GM21529 (cell line): ENCODE results near the gene HID1.
A peak's percentile ranks its signal among the peaks of the same experiment; 100 is the strongest.
"Not testable (repeated sequence)": the region's sequence is repeated elsewhere in the genome, so short reads cannot be mapped to it uniquely, and the experiment has no call there.

Source experiments
- ATAC-seq: cut with Tn5 transposase; IDR thresholded peaks from one replicate; pipeline ENCODE4 v1.9.1; 2021; ENCODE audit not compliant: unreplicated experiment

HID1 gene

GRCh38 chr17:74972107-74972972 is at the start of gene HID1:
HID1 (minus strand) TSS chr17:74972759; CDS start chr17:74972656, 103 bp downstream.
- ATAC-seq: no peak

- no peak for ATAC-seq
Observed at GRCh38 chr17:75020331-75021110, 48.0 kb upstream of the HID1 start.

GRCh38 chr17:75019710-75020109 is 47.2 kb upstream of the HID1 start:
- ATAC-seq: no peak

- no peak for ATAC-seq
Observed at GRCh38 chr17:75019146-75019545, 46.6 kb upstream of the HID1 start.

- no peak for ATAC-seq
Observed at GRCh38 chr17:75013092-75013559, 40.6 kb upstream of the HID1 start.

GRCh38 chr17:75012346-75013091 is 40.0 kb upstream of the HID1 start, which contains the start of gene MRPL58:
MRPL58 (plus strand) TSS chr17:75012670; CDS start chr17:75012687, 17 bp downstream.
- peak; percentile 82 for ATAC-seq

- no peak for ATAC-seq
Observed at GRCh38 chr17:75012096-75012345, 39.5 kb upstream of the HID1 start.

GRCh38 chr17:75011401-75012095 is 39.0 kb upstream of the HID1 start:
- no peak for ATAC-seq

GRCh38 chr17:75010683-75011400 is 38.3 kb upstream of the HID1 start:
- ATAC-seq: no peak

- ATAC-seq: no peak
Observed at GRCh38 chr17:75009139-75009724, 36.7 kb upstream of the HID1 start.

- no peak for ATAC-seq
Observed at GRCh38 chr17:75008373-75008772, 35.8 kb upstream of the HID1 start.

- no peak for ATAC-seq
Observed at GRCh38 chr17:75006653-75007052, 34.1 kb upstream of the HID1 start.

GRCh38 chr17:75006084-75006483 is 33.5 kb upstream of the HID1 start:
- ATAC-seq: not testable (repeated sequence)

- no peak for ATAC-seq
Observed at GRCh38 chr17:75005291-75005690, 32.7 kb upstream of the HID1 start.

- no peak for ATAC-seq
Observed at GRCh38 chr17:75004371-75004770, 31.8 kb upstream of the HID1 start.

GRCh38 chr17:75003957-75004355 is 31.4 kb upstream of the HID1 start:
- no peak for ATAC-seq

GRCh38 chr17:75003070-75003956 is 30.8 kb upstream of the HID1 start:
- no peak for ATAC-seq

GRCh38 chr17:75001915-75002843 is 29.6 kb upstream of the HID1 start:
- no peak for ATAC-seq
